ENCODE data around the gene ANKRD35. TPM values are rescaled to one million over a fixed set of nuclear protein-coding genes. Genes with fewer than 3 reads are reported as not detected.
A peak's percentile ranks its signal among the peaks of the same experiment; 100 is the strongest.

The ANKRD35 gene
- total RNA-seq (2014; rRNA removed; shearing (Covaris generic)) (3.6 and 4.3 TPM in 2 replicates), polyA plus RNA-seq (2016; fragmentation: Nextera tagmentation; extraction: Ambion mirVana) (4.9 and 5.6 TPM in 2 replicates)
- long read RNA-seq, partial matches to known transcripts = 12 of 12 reads
- long read RNA-seq, other reads (novel, unspliced or antisense) = 0 of 12 reads

DNA sequence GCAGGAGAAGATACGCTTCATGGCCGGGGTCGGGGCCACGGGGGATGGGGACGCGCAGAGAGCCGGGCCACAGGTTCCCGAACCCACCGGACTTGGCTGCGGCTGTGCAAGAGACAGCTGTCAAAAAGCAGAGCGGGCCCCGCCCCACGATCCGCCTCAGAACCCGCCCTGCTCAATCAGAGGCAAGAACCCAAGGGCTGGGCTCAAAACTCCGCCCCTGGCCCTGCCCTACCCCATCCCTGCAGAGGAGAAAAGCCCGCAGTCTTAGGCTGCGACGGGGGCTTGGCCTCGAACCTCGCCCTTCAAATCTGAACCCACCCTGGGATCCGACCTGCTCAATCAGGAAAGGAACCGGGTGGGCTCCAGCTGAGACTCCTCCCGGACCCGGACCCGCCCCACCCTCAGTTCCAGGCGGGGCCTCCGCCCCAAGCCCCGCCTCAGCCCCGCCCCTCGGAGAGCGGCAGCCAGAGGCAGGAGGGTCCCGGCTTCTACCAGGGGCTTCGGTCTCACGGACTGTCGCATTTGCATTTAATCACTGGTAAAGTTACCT is at the start of gene ANKRD35:
TSS of gene ANKRD35 (minus strand) at position 129 of the 550 bp plus-strand sequence. CDS start at position 21, 108 bp downstream.
- Histone ChIP-seq H3K9me2 (ENCODE audit: insufficient read depth) (no peaks in the 10 kb centered on the region), H3K79me2 (replicated peaks; ENCODE audit: insufficient read depth) (no peaks in the 10 kb centered on the region), H3K36me3 (ENCODE audit: insufficient read depth) (no peaks in the 10 kb centered on the region), H3K27me3 (ENCODE audit: insufficient read depth) (peaks cover 29% of the 10 kb centered on the region), H4K20me1 (replicated peaks; ENCODE audit: insufficient read depth) (no peaks in the 10 kb centered on the region), H3K4me3 (peak within 1 kb of the TSS; percentile 85), H2AFZ (peak within 1 kb of the TSS; percentile 98), H3K4me1 (ENCODE audit: insufficient read depth) (peaks cover 11% of the 10 kb centered on the region; the same call in 1 of the 2 replicates), H3F3A (replicated peaks; ENCODE audit: low read depth) (no peaks in the 10 kb centered on the region), H3K27ac (ENCODE audit: low read depth) (no peak within 1 kb of the TSS), H3K4me2 (peak within 1 kb of the TSS; percentile 91)
- Mint-ChIP-seq H3K9me3 (no peaks in the 10 kb centered on the region), H3K4me3 (peak within 1 kb of the TSS; percentile 84), H3K27me3 (ENCODE audit: insufficient read depth, low read depth, poor library complexity) (peaks cover 18% of the 10 kb centered on the region), H3K4me1 (peaks cover 19% of the 10 kb centered on the region; the same call in 2 of the 3 replicates), H3K36me3 (ENCODE audit: low read depth) (no peaks in the 10 kb centered on the region), H3K27ac (no peak within 1 kb of the TSS)
- ATAC-seq = peak; percentile 97
- TF ChIP-seq, protein P1, sequence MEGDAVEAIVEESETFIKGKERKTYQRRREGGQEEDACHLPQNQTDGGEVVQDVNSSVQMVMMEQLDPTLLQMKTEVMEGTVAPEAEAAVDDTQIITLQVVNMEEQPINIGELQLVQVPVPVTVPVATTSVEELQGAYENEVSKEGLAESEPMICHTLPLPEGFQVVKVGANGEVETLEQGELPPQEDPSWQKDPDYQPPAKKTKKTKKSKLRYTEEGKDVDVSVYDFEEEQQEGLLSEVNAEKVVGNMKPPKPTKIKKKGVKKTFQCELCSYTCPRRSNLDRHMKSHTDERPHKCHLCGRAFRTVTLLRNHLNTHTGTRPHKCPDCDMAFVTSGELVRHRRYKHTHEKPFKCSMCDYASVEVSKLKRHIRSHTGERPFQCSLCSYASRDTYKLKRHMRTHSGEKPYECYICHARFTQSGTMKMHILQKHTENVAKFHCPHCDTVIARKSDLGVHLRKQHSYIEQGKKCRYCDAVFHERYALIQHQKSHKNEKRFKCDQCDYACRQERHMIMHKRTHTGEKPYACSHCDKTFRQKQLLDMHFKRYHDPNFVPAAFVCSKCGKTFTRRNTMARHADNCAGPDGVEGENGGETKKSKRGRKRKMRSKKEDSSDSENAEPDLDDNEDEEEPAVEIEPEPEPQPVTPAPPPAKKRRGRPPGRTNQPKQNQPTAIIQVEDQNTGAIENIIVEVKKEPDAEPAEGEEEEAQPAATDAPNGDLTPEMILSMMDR (conservative IDR thresholded peaks at IDR 0.05; ENCODE audit: low read depth in 2 of 2) = no peak
- TF ChIP-seq ZNF462 (CRISPR knock-in tag; IDR thresholded peaks at IDR 0.05) (no peak), ZNF114 (CRISPR knock-in tag; IDR thresholded peaks at IDR 0.05) (no peak), EZH2 (IDR thresholded peaks at IDR 0.05; ENCODE audit: low read depth, unreplicated experiment) (no peak), ETS1 (IDR thresholded peaks at IDR 0.05) (no peak), STAT1 (IDR thresholded peaks at IDR 0.05; ENCODE audit: unreplicated experiment) (no peak), POLR2AphosphoS5 (IDR thresholded peaks at IDR 0.05; ENCODE audit: low read depth) (no peak), EZH2phosphoT487 (IDR thresholded peaks at IDR 0.05; ENCODE audit: unreplicated experiment) (no peak), JUNB (IDR thresholded peaks at IDR 0.05; ENCODE audit: unreplicated experiment) (no peak), NANOG (IDR thresholded peaks at IDR 0.05; ENCODE audit: borderline replicate concordance) (no peak), CREB1 (CRISPR knock-in tag; IDR thresholded peaks at IDR 0.05; ENCODE audit: low read depth) (no peak), ZNF331 (CRISPR knock-in tag; IDR thresholded peaks at IDR 0.05; ENCODE audit: low read depth) (no peak)
- TF ChIP-seq, protein P2, sequence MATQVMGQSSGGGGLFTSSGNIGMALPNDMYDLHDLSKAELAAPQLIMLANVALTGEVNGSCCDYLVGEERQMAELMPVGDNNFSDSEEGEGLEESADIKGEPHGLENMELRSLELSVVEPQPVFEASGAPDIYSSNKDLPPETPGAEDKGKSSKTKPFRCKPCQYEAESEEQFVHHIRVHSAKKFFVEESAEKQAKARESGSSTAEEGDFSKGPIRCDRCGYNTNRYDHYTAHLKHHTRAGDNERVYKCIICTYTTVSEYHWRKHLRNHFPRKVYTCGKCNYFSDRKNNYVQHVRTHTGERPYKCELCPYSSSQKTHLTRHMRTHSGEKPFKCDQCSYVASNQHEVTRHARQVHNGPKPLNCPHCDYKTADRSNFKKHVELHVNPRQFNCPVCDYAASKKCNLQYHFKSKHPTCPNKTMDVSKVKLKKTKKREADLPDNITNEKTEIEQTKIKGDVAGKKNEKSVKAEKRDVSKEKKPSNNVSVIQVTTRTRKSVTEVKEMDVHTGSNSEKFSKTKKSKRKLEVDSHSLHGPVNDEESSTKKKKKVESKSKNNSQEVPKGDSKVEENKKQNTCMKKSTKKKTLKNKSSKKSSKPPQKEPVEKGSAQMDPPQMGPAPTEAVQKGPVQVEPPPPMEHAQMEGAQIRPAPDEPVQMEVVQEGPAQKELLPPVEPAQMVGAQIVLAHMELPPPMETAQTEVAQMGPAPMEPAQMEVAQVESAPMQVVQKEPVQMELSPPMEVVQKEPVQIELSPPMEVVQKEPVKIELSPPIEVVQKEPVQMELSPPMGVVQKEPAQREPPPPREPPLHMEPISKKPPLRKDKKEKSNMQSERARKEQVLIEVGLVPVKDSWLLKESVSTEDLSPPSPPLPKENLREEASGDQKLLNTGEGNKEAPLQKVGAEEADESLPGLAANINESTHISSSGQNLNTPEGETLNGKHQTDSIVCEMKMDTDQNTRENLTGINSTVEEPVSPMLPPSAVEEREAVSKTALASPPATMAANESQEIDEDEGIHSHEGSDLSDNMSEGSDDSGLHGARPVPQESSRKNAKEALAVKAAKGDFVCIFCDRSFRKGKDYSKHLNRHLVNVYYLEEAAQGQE (IDR thresholded peaks at IDR 0.05; ENCODE audit: unreplicated experiment) = no peak
- peak; percentile 93 for DNase-seq (ENCODE audit: low spot score)
